IgD-negative memory B cell (primary cell): ENCODE measurements around the gene ZFP1. TPM values are rescaled to one million over a fixed set of nuclear protein-coding genes. Genes with fewer than 3 reads are reported as not detected.
A peak's percentile ranks its signal among the peaks of the same experiment; 100 is the strongest.
"Not testable (repeated sequence)": the region's sequence is repeated elsewhere in the genome, so short reads cannot be mapped to it uniquely, and the experiment has no call there.

ENCODE experiments used
- H3K27ac Mint-ChIP-seq, 3 donors: one replicate each; pipeline ENCODE4 v1.8.0; 2020 to 2022; ENCODE audit warnings: mild to moderate bottlenecking in 3 of 3, mixed read lengths in 3 of 3, moderate library complexity in 1 of 3
- H3K27me3 Mint-ChIP-seq: one replicate; pipeline ENCODE4 v1.8.0; 2021; ENCODE audit warnings: mixed read lengths
- H3K36me3 Mint-ChIP-seq: one replicate; pipeline ENCODE4 v1.8.0; 2020; ENCODE audit warnings: mild to moderate bottlenecking, mixed read lengths
- H3K4me1 Mint-ChIP-seq, 3 donors: one replicate each; pipeline ENCODE4 v1.8.0; 2020 to 2022; ENCODE audit warnings: mixed read lengths in 3 of 3, mild to moderate bottlenecking in 1 of 3
- H3K4me3 Mint-ChIP-seq, 4 donors: one replicate each; pipeline ENCODE4 v1.8.0; 2020 to 2022; ENCODE audit warnings: mild to moderate bottlenecking in 4 of 4, mixed read lengths in 4 of 4, moderate library complexity in 3 of 4
- H3K9me3 Mint-ChIP-seq, 3 donors: one replicate each; pipeline ENCODE4 v1.8.0; 2020 to 2021; ENCODE audit warnings: mixed read lengths in 3 of 3, mild to moderate bottlenecking in 1 of 3
- polyA plus RNA-seq: library from polyadenylated mRNA; unstranded; fragments of 300-500 nt; fragmentation: Illumina TruSeq; gene quantifications from one replicate; pipeline ENCODE4 v1.2.3, GENCODE V29; 2021

ZFP1 gene
- polyA plus RNA-seq, 1 donor from 2014 or later = 12.9 TPM

- H3K36me3 Mint-ChIP-seq = no peaks in the 10 kb centered on the region
- peaks cover 28% of the 10 kb centered on the region for H3K27me3 Mint-ChIP-seq
- H3K9me3 Mint-ChIP-seq = no peaks in the 10 kb centered on the region
- no peak overlapping the region for H3K4me3 Mint-ChIP-seq
- H3K4me1 Mint-ChIP-seq = peaks cover 5 to 13% (median 11%) of the 10 kb centered on the region in 3 donors
- no peak overlapping the region for H3K27ac Mint-ChIP-seq
Observed at GRCh38 chr16:75198135-75198600, 49.8 kb downstream of the ZFP1 start.

GRCh38 chr16:75202069-75202590, 53.8 kb downstream of the ZFP1 start:
- Mint-ChIP-seq H3K27ac (no peak overlapping the region), H3K27me3 (peaks cover 22% of the 10 kb centered on the region), H3K36me3 (no peaks in the 10 kb centered on the region), H3K4me1 (peaks cover 5 to 13% (median 11%) of the 10 kb centered on the region in 3 donors), H3K9me3 (no peaks in the 10 kb centered on the region), H3K4me3 (no peak overlapping the region)

GRCh38 chr16:75203096-75203495, 54.8 kb downstream of the ZFP1 start:
- Mint-ChIP-seq H3K4me3 (no peak overlapping the region), H3K4me1 (peaks cover 5 to 13% (median 11%) of the 10 kb centered on the region in 3 donors), H3K27me3 (peaks cover 13% of the 10 kb centered on the region), H3K27ac (peak overlapping the region in 2 of 3 donors; percentile 12 to 90), H3K36me3 (no peaks in the 10 kb centered on the region), H3K9me3 (no peaks in the 10 kb centered on the region)

GRCh38 chr16:75203667-75204409, 55.5 kb downstream of the ZFP1 start:
- H3K27me3 Mint-ChIP-seq = peaks cover 11% of the 10 kb centered on the region
- H3K4me1 Mint-ChIP-seq = peaks cover 5 to 13% (median 11%) of the 10 kb centered on the region in 3 donors
- H3K9me3 Mint-ChIP-seq = no peaks in the 10 kb centered on the region
- H3K4me3 Mint-ChIP-seq = peak overlapping the region in 1 of 4 donors; percentile 65
- peak overlapping the region in 2 of 3 donors; percentile 63 to 90 for H3K27ac Mint-ChIP-seq
- H3K36me3 Mint-ChIP-seq = no peaks in the 10 kb centered on the region

- H3K27me3 Mint-ChIP-seq = peaks cover 10% of the 10 kb centered on the region
Observed at GRCh38 chr16:75204410-75204758, 56.1 kb downstream of the ZFP1 start.

GRCh38 chr16:75204905-75205304, 56.6 kb downstream of the ZFP1 start:
- Mint-ChIP-seq H3K27me3 (peaks cover 13% of the 10 kb centered on the region), H3K4me1 (peaks cover 5 to 10% (median 6%) of the 10 kb centered on the region in 3 donors)
- not testable (repeated sequence) for H3K36me3 Mint-ChIP-seq, H3K4me3 Mint-ChIP-seq, H3K9me3 Mint-ChIP-seq, H3K27ac Mint-ChIP-seq

More at GRCh38 chr16:75204410-75204758, 56.1 kb downstream of the ZFP1 start:
- no peaks in the 10 kb centered on the region for H3K9me3 Mint-ChIP-seq
- H3K4me3 Mint-ChIP-seq = no peak overlapping the region
- no peaks in the 10 kb centered on the region for H3K36me3 Mint-ChIP-seq
- no peak overlapping the region for H3K27ac Mint-ChIP-seq
- peaks cover 5 to 11% (median 8%) of the 10 kb centered on the region in 3 donors for H3K4me1 Mint-ChIP-seq

- peaks cover 13% of the 10 kb centered on the region for H3K27me3 Mint-ChIP-seq
- not testable (repeated sequence) for H3K27ac Mint-ChIP-seq, H3K4me3 Mint-ChIP-seq, H3K9me3 Mint-ChIP-seq, H3K36me3 Mint-ChIP-seq
- H3K4me1 Mint-ChIP-seq = peaks cover 4 to 10% (median 6%) of the 10 kb centered on the region in 3 donors
Observed at GRCh38 chr16:75205438-75205837, 57.1 kb downstream of the ZFP1 start.

- peaks cover 14% of the 10 kb centered on the region for H3K27me3 Mint-ChIP-seq
- H3K27ac Mint-ChIP-seq, H3K4me1 Mint-ChIP-seq, H3K9me3 Mint-ChIP-seq, H3K4me3 Mint-ChIP-seq, H3K36me3 Mint-ChIP-seq: not testable (repeated sequence)
Observed at GRCh38 chr16:75205961-75206748, 57.8 kb downstream of the ZFP1 start.

GRCh38 chr16:75206749-75207451, 58.6 kb downstream of the ZFP1 start, which contains the start of gene CTRB2:
Gene CTRB2 (minus strand): TSS chr16:75207161. CDS start chr16:75207141, 20 bp downstream.
- Mint-ChIP-seq H3K36me3 (no peaks in the 10 kb centered on the region), H3K4me1 (peaks cover 0 to 2% (median 0%) of the 10 kb centered on the region in 3 donors), H3K27me3 (peaks cover 11% of the 10 kb centered on the region), H3K9me3 (no peaks in the 10 kb centered on the region), H3K4me3 (no peak within 1 kb of the TSS), H3K27ac (no peak within 1 kb of the TSS)

GRCh38 chr16:75207831-75208230, 59.5 kb downstream of the ZFP1 start:
- Mint-ChIP-seq H3K36me3 (no peaks in the 10 kb centered on the region), H3K4me3 (no peak overlapping the region), H3K27ac (no peak overlapping the region), H3K27me3 (peaks cover 14% of the 10 kb centered on the region), H3K4me1 (no peaks in the 10 kb centered on the region), H3K9me3 (no peaks in the 10 kb centered on the region)

- Mint-ChIP-seq H3K27me3 (peaks cover 14% of the 10 kb centered on the region), H3K36me3 (no peaks in the 10 kb centered on the region), H3K27ac (no peak overlapping the region), H3K4me1 (no peaks in the 10 kb centered on the region), H3K9me3 (no peaks in the 10 kb centered on the region), H3K4me3 (no peak overlapping the region)
Observed at GRCh38 chr16:75208242-75208825, 60.0 kb downstream of the ZFP1 start.

- H3K9me3 Mint-ChIP-seq = no peaks in the 10 kb centered on the region
- H3K27me3 Mint-ChIP-seq = peaks cover 12% of the 10 kb centered on the region
- no peak overlapping the region for H3K27ac Mint-ChIP-seq
- H3K4me1 Mint-ChIP-seq = no peaks in the 10 kb centered on the region
- H3K36me3 Mint-ChIP-seq = no peaks in the 10 kb centered on the region
- no peak overlapping the region for H3K4me3 Mint-ChIP-seq
Observed at GRCh38 chr16:75208861-75209505, 60.7 kb downstream of the ZFP1 start.

GRCh38 chr16:75209514-75209913, 61.2 kb downstream of the ZFP1 start:
- not testable (repeated sequence) for H3K4me1 Mint-ChIP-seq, H3K36me3 Mint-ChIP-seq, H3K4me3 Mint-ChIP-seq, H3K27ac Mint-ChIP-seq, H3K9me3 Mint-ChIP-seq
- H3K27me3 Mint-ChIP-seq = peaks cover 12% of the 10 kb centered on the region

- no peaks in the 10 kb centered on the region for H3K4me1 Mint-ChIP-seq
- H3K27me3 Mint-ChIP-seq = peaks cover 12% of the 10 kb centered on the region
- no peaks in the 10 kb centered on the region for H3K36me3 Mint-ChIP-seq
- no peak overlapping the region for H3K27ac Mint-ChIP-seq
- H3K9me3 Mint-ChIP-seq = no peaks in the 10 kb centered on the region
- H3K4me3 Mint-ChIP-seq = no peak overlapping the region
Observed at GRCh38 chr16:75209944-75210343, 61.6 kb downstream of the ZFP1 start.
